ENCODE data around the gene ADGRG6. TPM values are rescaled to one million over a fixed set of nuclear protein-coding genes. Genes with fewer than 3 reads are reported as not detected.
A peak's percentile ranks its signal among the peaks of the same experiment; 100 is the strongest.

ADGRG6 gene
- total and polyA plus RNA-seq, 2 donors (not counting 3 experiments of a cell fraction or from before 2014, with no cell fraction given): 99.3 to 166 TPM

- ChIA-PET CTCF (interaction anchor here (1.0 to 3.5 kb wide), 7 partner anchors 9 to 99 kb away, joined by 3 to 16 read pairs (median 3); no protein-coding TSS in a partner anchor), POLR2A (interaction anchor here (1.0 kb wide), 2 partner anchors 25 to 31 kb away, joined by 3 to 5 read pairs; no protein-coding TSS in a partner anchor)
- Histone ChIP-seq H3K79me2 (ENCODE audit: control insufficient read depth, insufficient read depth, low read length) (peaks cover 67% of the 10 kb centered on the region), H3K36me3 (ENCODE audit: control insufficient read depth in 2 of 2, extremely low read depth in 1 of 2, insufficient read depth in 2 of 2, low read length in 2 of 2) (no peaks in the 10 kb centered on the region), H3K4me3 (replicated peaks in 1 of 3; ENCODE audit: insufficient read depth in 1 of 3, low read depth in 1 of 3, low read length in 3 of 3) (peak overlapping the region in 1 of 3 experiments; percentile 23), H3K4me2 (ENCODE audit: insufficient read depth, low read length) (peak overlapping the region; percentile 78), H3K27ac (ENCODE audit: insufficient read depth, low read depth, low read length) (peak overlapping the region; percentile 96), H3K9ac (replicated peaks; ENCODE audit: extremely low read depth, insufficient read depth, low read length) (peak overlapping the region; percentile 85), H3K27me3 (ENCODE audit: control insufficient read depth in 2 of 2, insufficient read depth in 2 of 2, low read length in 2 of 2) (no peaks in the 10 kb centered on the region), H3K9me1 (replicated peaks; ENCODE audit: control insufficient read depth, extremely low read depth, insufficient read depth, low read length) (no peaks in the 10 kb centered on the region), H4K20me1 (replicated peaks; ENCODE audit: control insufficient read depth, extremely low read depth, insufficient read depth, low read length) (no peaks in the 10 kb centered on the region), H3K9me3 (replicated peaks; ENCODE audit: control insufficient read depth, insufficient read depth, low read length) (no peaks in the 10 kb centered on the region), H2AFZ (ENCODE audit: low read depth, low read length) (no peak overlapping the region), H3K4me1 (ENCODE audit: control insufficient read depth, extremely low read depth, insufficient read depth, low read length) (peaks cover 66% of the 10 kb centered on the region)
- intact Hi-C loops (cut with micrococcal nuclease) (loop anchor here (1.0 to 2.0 kb wide), 2 partner anchors 19 to 30 kb away; no protein-coding TSS in a partner anchor), dilution Hi-C loops (cut with MboI; ENCODE audit: extremely low pct_ligation_motif_present, low sequenced_read_pairs) (no loop called here)
- BruUV-seq (replicated peaks): TSS peak; percentile 28
- TF ChIP-seq CTCF (IDR thresholded peaks at IDR 0.05; ENCODE audit: extremely low read depth in 1 of 2, insufficient read depth in 1 of 2, low read depth in 1 of 2, low read length in 2 of 2) (no peak), POLR2AphosphoS5 (IDR thresholded peaks at IDR 0.05; ENCODE audit: insufficient read depth, low read depth, low read length) (no peak)
- DNase-seq (ENCODE audit: low read depth, low spot score) (peak; percentile 75), FAIRE-seq (no peak)
These were observed 29.8 kb downstream of the ADGRG6 start for GRCh38 chr6:142331601-142332000.

GRCh38 chr6:142332393-142333098 lies 30.7 kb downstream of the ADGRG6 start:
- DNase-seq (ENCODE audit: low read depth, low spot score): peak; percentile 89
- intact Hi-C loops (cut with micrococcal nuclease): loop anchor here (1.0 kb wide), 1 partner anchor 43 kb away; no protein-coding TSS in a partner anchor

More at GRCh38 chr6:142332393-142333098, 30.7 kb downstream of the ADGRG6 start:
- no peak for TF ChIP-seq EZH2 (IDR thresholded peaks at IDR 0.05; ENCODE audit: borderline replicate concordance, low read depth, low read length, severe bottlenecking)
- TF ChIP-seq POLR2AphosphoS5 (IDR thresholded peaks at IDR 0.05; ENCODE audit: insufficient read depth, low read depth, low read length): peak; percentile 46
- TF ChIP-seq GATA2 (IDR thresholded peaks at IDR 0.05; ENCODE audit: insufficient read depth, insufficient read length, low read depth, low read length): peak; percentile 48
- Histone ChIP-seq H3K4me3 (replicated peaks in 1 of 3; ENCODE audit: insufficient read depth in 1 of 3, low read depth in 1 of 3, low read length in 3 of 3) (no peak overlapping the region), H3K27ac (ENCODE audit: insufficient read depth, low read depth, low read length) (peak overlapping the region; percentile 96), H3K4me2 (ENCODE audit: insufficient read depth, low read length) (peak overlapping the region; percentile 78), H4K20me1 (replicated peaks; ENCODE audit: control insufficient read depth, extremely low read depth, insufficient read depth, low read length) (no peaks in the 10 kb centered on the region), H3K9me3 (replicated peaks; ENCODE audit: control insufficient read depth, insufficient read depth, low read length) (no peaks in the 10 kb centered on the region), H3K36me3 (ENCODE audit: control insufficient read depth in 2 of 2, extremely low read depth in 1 of 2, insufficient read depth in 2 of 2, low read length in 2 of 2) (no peaks in the 10 kb centered on the region), H3K79me2 (ENCODE audit: control insufficient read depth, insufficient read depth, low read length) (peaks cover 65% of the 10 kb centered on the region), H3K9me1 (replicated peaks; ENCODE audit: control insufficient read depth, extremely low read depth, insufficient read depth, low read length) (no peaks in the 10 kb centered on the region), H3K9ac (replicated peaks; ENCODE audit: extremely low read depth, insufficient read depth, low read length) (peak overlapping the region; percentile 85), H3K4me1 (ENCODE audit: control insufficient read depth, extremely low read depth, insufficient read depth, low read length) (peaks cover 66% of the 10 kb centered on the region), H3K27me3 (ENCODE audit: control insufficient read depth in 2 of 2, insufficient read depth in 2 of 2, low read length in 2 of 2) (no peaks in the 10 kb centered on the region), H2AFZ (ENCODE audit: low read depth, low read length) (no peak overlapping the region)
- BruUV-seq (replicated peaks): no TSS peak
- dilution Hi-C loops (cut with MboI; ENCODE audit: extremely low pct_ligation_motif_present, low sequenced_read_pairs): no loop called here
- CTCF ChIA-PET: interaction anchor here (0.8 to 1.4 kb wide), 5 partner anchors 19 to 55 kb away, joined by 3 to 4 read pairs (median 3); no protein-coding TSS in a partner anchor
- FAIRE-seq: no peak
- POLR2A ChIA-PET: no interaction called here

Data from endothelial cell of umbilical vein (primary cell).